PC-3 (cell line): ENCODE data around the gene FUT3. TPM values are rescaled to one million over a fixed set of nuclear protein-coding genes. Genes with fewer than 3 reads are reported as not detected.

Source experiments
- ATAC-seq: fragments of 200-7000 bp; cut with Tn5 transposase; 2 replicates; pipeline ENCODE4 v1.9.1; 2020; ENCODE audit warnings: mild to moderate bottlenecking, moderate library complexity
- BruUV-seq: library from RNA; stranded (reverse); fragments of 400-500 nt; replicated peaks from 2 replicates; lab custom pipeline; 2021; lab: Mats Ljungman, UMichigan
- CTCF ChIA-PET: fragments of 300-600 bp; sonication (Branson Sonifier 250); formaldehyde crosslinking; loops from one replicate; lab custom pipeline; 2022; ENCODE audit warnings: antibody characterized with exemption; lab: Charles Lee
- POLR2A ChIA-PET: fragments of 300-600 bp; sonication (Branson Sonifier 250); formaldehyde crosslinking; loops from one replicate; lab custom pipeline; 2022; ENCODE audit warnings: antibody characterized with exemption; ENCODE audit not compliant: unreplicated experiment; lab: Charles Lee
- DNase-seq: peaks from one replicate; pipeline ENCODE4 v3.0.0-alpha.2; 2015
- H2AFZ ChIP-seq: fragments of 300-600 bp; sonication (generic); 2 replicates; pipeline ENCODE4 v1.6.0; 2016; ENCODE audit warnings: antibody characterized with exemption, low read length
- H3F3A ChIP-seq: fragments of 300-600 bp; sonication (generic); one replicate; pipeline ENCODE4 v1.6.0; 2017; ENCODE audit warnings: antibody characterized with exemption, low read length, control low read depth, mild to moderate bottlenecking; ENCODE audit not compliant: unreplicated experiment
- H3K27ac ChIP-seq: fragments of 300-600 bp; sonication (generic); 2 replicates; pipeline ENCODE4 v1.5.1; 2016; ENCODE audit warnings: mild to moderate bottlenecking, low read length
- H3K27me3 ChIP-seq: fragments of 300-600 bp; sonication (generic); 2 replicates; pipeline ENCODE4 v1.6.1; 2016; ENCODE audit warnings: low read length, mixed read lengths
- H3K36me3 ChIP-seq: fragments of 300-600 bp; sonication (generic); 2 replicates; pipeline ENCODE4 v1.6.1; 2016; ENCODE audit warnings: low read depth, mixed run types, low read length, mixed read lengths
- H3K4me1 ChIP-seq: fragments of 300-600 bp; sonication (generic); 2 replicates; pipeline ENCODE4 v1.5.1; 2016; ENCODE audit warnings: low read length; ENCODE audit not compliant: insufficient read depth
- H3K4me2 ChIP-seq: fragments of 300-600 bp; sonication (generic); 2 replicates; pipeline ENCODE4 v1.6.0; 2016; ENCODE audit warnings: low read length
- H3K4me3 ChIP-seq: fragments of 300-600 bp; sonication (generic); 2 replicates; pipeline ENCODE4 v1.5.1; 2016; ENCODE audit warnings: mild to moderate bottlenecking, low read length, mixed read lengths
- H3K79me2 ChIP-seq: fragments of 300-600 bp; sonication (generic); 2 replicates; pipeline ENCODE4 v1.6.1; 2017; ENCODE audit warnings: low read length, mixed read lengths
- H3K9ac ChIP-seq: fragments of 300-600 bp; sonication (generic); 2 replicates; pipeline ENCODE4 v1.6.0; 2016; ENCODE audit warnings: mild to moderate bottlenecking, low read length
- H3K9me2 ChIP-seq: fragments of 300-600 bp; sonication (generic); replicated peaks from 2 replicates; pipeline ENCODE4 v1.6.1; 2016; ENCODE audit warnings: mixed run types, low read length, mixed read lengths
- H3K9me3 ChIP-seq: fragments of 300-600 bp; sonication (generic); 2 replicates; pipeline ENCODE4 v1.6.1; 2016; ENCODE audit warnings: low read length, mixed read lengths
- H4K20me1 ChIP-seq: fragments of 300-600 bp; sonication (generic); 2 replicates; pipeline ENCODE4 v1.6.1; 2016; ENCODE audit warnings: low read length, mixed read lengths
- EZH2 ChIP-seq: fragments of 300-600 bp; sonication (generic); IDR thresholded peaks from one replicate; pipeline ENCODE4 v1.6.1; 2017; ENCODE audit warnings: antibody characterized with exemption, mild to moderate bottlenecking, low read length; ENCODE audit not compliant: unreplicated experiment
- EZH2phosphoT487 ChIP-seq: fragments of 300-600 bp; sonication (generic); IDR thresholded peaks from 2 replicates; pipeline ENCODE4 v1.6.1; 2018; ENCODE audit warnings: mild to moderate bottlenecking, antibody characterized with exemption, low read length, borderline replicate concordance
- intact Hi-C: fragments of 100-400 bp; cut with micrococcal nuclease; formaldehyde crosslinking; loops from 2 replicates; pipeline ENCODE4 v1.9.0; 2023
- total RNA-seq: library from RNA; depleted of rRNA; stranded (reverse); fragments of >200 nt; gene quantifications from 2 replicates; pipeline ENCODE4 v1.2.3, GENCODE V29; 2014
- TF ChIP-seq, protein P1 (sequence below): fragments of 300-600 bp; sonication (generic); conservative IDR thresholded peaks from 2 replicates; pipeline ENCODE4 v1.5.1; 2017; ENCODE audit warnings: antibody characterized with exemption, low read depth, mild to moderate bottlenecking, low read length

Gene FUT3
- total RNA-seq, 1 experiment from 2014 or later = 7.7 TPM

DNA sequence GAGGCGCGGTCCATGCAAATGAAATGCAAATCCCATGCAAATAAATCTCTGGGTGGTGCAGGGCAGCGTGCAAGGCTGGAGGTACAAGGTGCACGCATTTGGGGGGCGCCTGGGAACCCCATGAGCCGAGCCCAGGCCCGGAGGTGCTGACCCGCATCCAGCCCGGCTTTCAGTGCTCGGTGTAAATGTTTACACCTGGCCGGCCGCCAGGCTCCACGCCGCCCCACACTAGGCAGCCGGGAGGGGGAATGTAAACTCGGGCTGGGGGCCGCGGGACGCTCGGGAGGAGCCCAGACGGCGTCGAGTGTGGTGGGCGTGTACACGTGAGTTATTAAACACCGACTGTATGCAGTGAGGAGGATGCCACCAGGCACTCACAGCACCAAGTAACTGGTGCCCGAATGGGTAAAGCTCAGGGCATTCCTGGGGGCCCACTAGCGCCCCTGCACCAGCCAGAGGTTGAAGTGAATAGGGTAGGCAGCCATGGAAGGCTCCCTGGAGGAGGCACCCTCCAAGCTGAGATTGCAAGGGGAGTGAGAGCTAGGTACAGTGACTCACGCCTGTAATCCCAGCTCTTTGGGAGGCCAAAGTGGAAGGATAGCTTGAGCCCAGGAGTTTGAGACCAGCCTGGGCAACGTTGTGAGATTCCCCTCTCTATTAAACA is 28.9 kb downstream of the FUT3 start:
- Histone ChIP-seq H3K9ac (no peak overlapping the region), H3K9me3 (no peaks in the 10 kb centered on the region), H3K79me2 (no peaks in the 10 kb centered on the region), H3K4me1 (peaks cover 6% of the 10 kb centered on the region; the same call in 1 of the 2 replicates), H3K4me3 (no peak overlapping the region), H3K9me2 (no peaks in the 10 kb centered on the region), H2AFZ (0 out of 2 replicates have a peak overlapping the region, but pooled peaks have one; percentile 18), H3F3A (no peaks in the 10 kb centered on the region), H3K4me2 (peak overlapping the region; percentile 20; the same call in 1 of the 2 replicates), H4K20me1 (no peaks in the 10 kb centered on the region), H3K27ac (no peak overlapping the region), H3K36me3 (no peaks in the 10 kb centered on the region), H3K27me3 (no peaks in the 10 kb centered on the region)
- ChIA-PET CTCF (interaction anchor here (2.2 kb wide), 1 partner anchor 18 kb away, joined by 16 read pairs; no protein-coding TSS in a partner anchor), POLR2A (no interaction called here)
- DNase-seq (no peak), ATAC-seq (no peak)
- intact Hi-C loops = loop anchor here (5.0 kb wide), 1 partner anchor 70 kb away; no protein-coding TSS in a partner anchor
- TF ChIP-seq, protein P1, sequence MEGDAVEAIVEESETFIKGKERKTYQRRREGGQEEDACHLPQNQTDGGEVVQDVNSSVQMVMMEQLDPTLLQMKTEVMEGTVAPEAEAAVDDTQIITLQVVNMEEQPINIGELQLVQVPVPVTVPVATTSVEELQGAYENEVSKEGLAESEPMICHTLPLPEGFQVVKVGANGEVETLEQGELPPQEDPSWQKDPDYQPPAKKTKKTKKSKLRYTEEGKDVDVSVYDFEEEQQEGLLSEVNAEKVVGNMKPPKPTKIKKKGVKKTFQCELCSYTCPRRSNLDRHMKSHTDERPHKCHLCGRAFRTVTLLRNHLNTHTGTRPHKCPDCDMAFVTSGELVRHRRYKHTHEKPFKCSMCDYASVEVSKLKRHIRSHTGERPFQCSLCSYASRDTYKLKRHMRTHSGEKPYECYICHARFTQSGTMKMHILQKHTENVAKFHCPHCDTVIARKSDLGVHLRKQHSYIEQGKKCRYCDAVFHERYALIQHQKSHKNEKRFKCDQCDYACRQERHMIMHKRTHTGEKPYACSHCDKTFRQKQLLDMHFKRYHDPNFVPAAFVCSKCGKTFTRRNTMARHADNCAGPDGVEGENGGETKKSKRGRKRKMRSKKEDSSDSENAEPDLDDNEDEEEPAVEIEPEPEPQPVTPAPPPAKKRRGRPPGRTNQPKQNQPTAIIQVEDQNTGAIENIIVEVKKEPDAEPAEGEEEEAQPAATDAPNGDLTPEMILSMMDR = no peak
- TF ChIP-seq EZH2phosphoT487 (no peak), EZH2 (no peak)
- no TSS peak for BruUV-seq

GRCh38 chr19:5821521-5822180 is 29.6 kb downstream of the FUT3 start:
- no peaks in the 10 kb centered on the region for H3K9me2 ChIP-seq
- ChIA-PET CTCF (interaction anchor here (2.2 kb wide), 1 partner anchor 18 kb away, joined by 16 read pairs; no protein-coding TSS in a partner anchor), POLR2A (no interaction called here)
- ATAC-seq = no peak
- H3K4me1 ChIP-seq = no peaks in the 10 kb centered on the region; the same call in 1 of the 2 replicates
- DNase-seq = no peak
- H3K27ac ChIP-seq = no peak overlapping the region
- no peak overlapping the region for H3K4me2 ChIP-seq
- no peak overlapping the region for H2AFZ ChIP-seq
- intact Hi-C loops = loop anchor here (5.0 kb wide), 1 partner anchor 71 kb away; no protein-coding TSS in a partner anchor
- no peaks in the 10 kb centered on the region for H3K36me3 ChIP-seq
- no peaks in the 10 kb centered on the region for H3F3A ChIP-seq
- H4K20me1 ChIP-seq = no peaks in the 10 kb centered on the region
- no peak overlapping the region for H3K4me3 ChIP-seq
- no peaks in the 10 kb centered on the region for H3K79me2 ChIP-seq
- no peak overlapping the region for H3K9ac ChIP-seq
- no peaks in the 10 kb centered on the region for H3K27me3 ChIP-seq
- TF ChIP-seq EZH2phosphoT487 (no peak), EZH2 (no peak)
- TF ChIP-seq, protein P1 = no peak
- no peaks in the 10 kb centered on the region for H3K9me3 ChIP-seq
- BruUV-seq = no TSS peak
